GM18499 (cell line): ENCODE measurements around the gene ARMC7.

Source experiments
- ATAC-seq: cut with Tn5 transposase; IDR thresholded peaks from one replicate; pipeline ENCODE4 v1.9.1; 2021; ENCODE audit warnings: moderate number of reproducible peaks; ENCODE audit not compliant: insufficient read depth, unreplicated experiment

The ARMC7 gene

DNA sequence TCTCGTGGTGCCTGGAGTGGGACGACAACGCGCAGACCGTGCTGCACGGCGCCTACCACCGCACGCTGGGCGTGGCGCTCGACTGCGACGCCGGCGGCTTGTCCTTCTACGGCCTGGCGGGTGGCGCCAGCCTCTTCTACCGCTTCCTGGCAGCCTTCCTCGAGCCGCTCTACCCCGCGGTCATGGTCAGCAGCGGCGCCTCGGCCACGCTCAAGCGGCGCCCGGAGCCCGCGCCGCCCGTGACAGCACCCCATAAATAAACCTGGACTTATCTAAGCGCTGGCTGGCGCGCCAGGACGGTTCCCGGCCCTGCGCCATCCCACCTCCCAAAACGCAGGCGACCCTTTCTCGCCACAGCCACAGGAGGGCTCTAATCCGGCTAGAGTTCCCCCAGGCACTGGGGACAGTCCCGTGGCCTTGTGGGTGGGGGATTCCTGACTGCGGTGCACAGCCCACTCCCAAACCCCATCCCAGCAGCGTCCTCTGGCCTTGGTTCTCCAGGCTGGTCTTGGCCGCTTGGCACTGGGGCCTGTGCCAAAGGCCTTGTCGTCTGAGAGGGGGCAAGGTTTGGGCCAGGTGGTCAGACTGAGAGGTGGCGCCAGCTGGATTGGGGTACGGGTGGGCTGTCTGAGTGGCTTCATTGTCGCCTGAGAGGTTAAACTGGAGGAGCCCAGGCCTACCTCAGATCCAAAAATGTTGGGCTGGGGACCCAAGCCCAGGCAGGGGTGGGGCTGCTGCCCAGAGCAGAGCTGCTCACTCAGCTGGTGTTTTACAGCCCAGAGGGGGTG lies 32.1 kb upstream of the ARMC7 start:
- ATAC-seq, result no peak

DNA sequence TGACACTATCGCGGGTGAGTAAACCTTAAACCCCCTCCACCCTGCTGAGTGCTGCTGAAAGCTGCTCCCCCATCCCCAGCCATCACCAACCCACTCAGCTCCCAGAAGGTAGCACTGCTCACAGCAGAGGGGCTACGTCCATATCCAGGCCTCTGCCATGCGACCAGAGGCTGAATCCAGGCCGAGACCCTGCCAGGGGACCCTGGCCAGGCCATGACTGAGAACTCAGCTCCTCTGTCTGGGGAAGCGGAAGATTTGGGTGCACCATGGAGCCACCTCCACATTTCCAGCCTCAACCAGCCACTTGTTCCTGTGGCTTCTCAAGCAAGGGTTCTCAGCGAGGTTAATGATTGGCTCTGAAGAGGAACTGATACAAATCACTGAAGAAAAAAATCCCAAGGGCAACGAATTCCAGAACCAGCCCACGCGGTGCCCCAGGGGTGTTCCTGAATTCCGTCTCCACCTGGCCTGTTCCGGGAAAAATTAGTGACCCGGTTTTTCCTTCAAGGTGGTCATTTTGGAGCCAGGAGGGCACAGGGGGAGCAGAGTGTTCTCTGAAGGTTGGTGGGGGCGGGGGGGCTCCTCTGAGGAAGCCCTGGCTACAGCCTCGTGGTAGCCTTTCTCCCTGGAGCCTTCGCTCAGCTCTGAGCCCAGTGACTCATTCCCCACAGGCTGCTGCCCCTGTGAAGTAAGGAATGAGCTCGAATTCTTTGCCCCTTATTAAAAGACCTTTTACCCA lies 31.3 kb upstream of the ARMC7 start:
- no peak for ATAC-seq

DNA sequence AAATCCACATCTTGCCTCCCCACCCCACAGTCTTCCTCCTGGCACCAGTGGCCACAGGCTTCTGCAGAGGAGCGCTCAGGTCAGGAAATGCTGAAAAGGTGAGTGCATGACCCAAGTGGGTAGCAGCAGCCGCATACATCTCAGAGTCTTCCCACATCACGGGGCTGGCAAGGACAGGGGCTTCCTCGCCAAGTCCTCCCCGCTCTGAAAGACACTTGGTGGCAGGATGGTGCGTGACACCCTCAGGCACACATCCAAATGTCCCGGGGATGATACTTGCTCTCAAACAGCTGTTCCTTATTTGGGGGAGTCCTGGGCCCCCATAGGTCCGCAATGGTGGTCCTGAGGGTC lies 30.8 kb upstream of the ARMC7 start:
- ATAC-seq, result no peak

DNA sequence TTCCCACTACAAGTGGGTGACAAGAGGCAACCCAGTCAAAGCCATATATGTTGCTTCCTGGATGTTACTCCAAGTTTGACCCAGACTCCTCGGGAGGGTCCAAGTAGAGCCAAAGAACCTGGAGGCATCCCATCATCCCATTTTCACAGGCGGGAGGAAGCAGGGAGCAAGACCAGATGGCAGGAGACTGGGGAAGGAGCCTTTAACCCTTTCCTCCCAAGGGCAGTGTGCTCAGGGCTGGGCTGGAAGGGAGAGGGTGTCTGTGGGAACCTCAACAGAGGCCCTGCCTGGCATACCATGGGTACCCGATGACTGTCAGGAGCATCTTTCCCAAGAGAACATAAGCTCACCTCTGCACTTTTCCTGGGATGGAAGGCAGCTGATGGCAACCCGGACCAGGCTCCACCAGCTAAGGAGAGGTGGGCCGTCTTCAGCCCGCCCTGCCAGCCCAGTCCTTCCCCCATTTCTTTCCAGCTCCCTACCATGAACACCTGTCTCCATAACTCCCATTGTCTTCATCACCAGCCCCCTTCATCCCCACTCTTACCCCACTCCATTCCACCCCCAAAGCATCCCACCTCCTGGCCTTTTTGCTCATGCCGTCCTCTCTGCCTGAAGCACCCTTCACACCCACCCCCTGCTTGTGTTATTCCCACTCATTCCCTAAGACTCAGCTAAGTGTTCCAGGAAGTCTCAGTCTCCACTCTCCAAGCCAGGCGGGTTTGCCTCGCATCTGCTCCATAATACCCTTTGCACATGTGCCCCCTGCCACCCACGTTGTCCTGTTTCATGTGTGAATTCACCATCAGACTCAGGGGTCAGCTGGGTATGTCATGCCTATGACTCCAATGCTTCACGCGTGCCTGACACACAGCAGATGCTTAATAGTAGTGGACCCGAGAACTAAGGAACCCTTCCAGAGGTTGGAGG lies 27.9 kb upstream of the ARMC7 start:
- no peak for ATAC-seq

DNA sequence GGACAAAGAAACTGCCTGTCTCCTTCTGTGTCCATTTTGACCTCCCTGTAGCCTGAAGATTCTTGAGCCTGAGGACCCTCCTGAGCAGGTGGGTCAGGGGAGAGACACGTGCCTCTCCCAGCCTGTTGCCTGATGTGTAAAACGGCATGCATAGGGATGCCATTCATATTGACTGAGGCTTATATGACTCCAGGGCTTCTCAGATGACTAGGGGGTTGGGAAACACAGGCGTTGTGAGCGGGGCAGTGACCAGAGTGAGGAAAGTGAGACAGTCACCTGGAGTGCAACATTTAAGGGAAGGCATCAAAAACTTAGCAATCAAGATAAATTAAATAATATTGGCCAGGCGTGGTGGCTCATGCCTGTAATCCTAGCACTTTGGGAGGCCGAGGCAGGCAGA lies 27.1 kb upstream of the ARMC7 start:
- no peak for ATAC-seq

DNA sequence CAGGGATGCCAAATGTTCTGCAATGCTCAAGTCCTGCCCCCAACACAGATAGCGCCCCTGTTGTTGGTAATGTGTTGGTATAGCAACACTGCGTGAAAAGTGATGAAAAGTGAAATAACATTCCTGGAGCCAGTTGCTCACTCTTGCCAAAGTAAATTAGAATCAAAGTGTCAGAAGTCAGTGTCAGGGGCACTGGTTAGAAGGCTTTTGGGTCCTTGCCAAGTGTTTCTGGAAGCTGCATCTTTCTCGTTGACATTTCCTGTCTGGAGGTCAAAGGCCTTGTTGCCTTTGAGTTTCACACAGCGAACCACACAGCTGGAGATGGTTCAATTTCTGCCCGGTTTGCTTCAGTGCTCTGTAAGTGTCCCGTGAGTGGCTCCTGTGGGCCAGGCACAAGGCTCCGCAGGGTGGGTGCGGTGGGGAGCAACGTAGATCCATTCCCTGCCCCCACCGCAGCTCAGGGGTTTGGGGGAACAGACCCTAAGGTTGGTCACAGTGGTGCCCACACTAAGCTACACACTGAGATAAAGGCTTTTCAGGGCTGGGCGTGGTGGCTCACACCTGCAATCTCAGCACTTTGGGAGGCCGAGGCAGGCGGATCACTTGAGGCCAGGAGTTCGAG lies 25.6 kb upstream of the ARMC7 start:
- ATAC-seq, result no peak

DNA sequence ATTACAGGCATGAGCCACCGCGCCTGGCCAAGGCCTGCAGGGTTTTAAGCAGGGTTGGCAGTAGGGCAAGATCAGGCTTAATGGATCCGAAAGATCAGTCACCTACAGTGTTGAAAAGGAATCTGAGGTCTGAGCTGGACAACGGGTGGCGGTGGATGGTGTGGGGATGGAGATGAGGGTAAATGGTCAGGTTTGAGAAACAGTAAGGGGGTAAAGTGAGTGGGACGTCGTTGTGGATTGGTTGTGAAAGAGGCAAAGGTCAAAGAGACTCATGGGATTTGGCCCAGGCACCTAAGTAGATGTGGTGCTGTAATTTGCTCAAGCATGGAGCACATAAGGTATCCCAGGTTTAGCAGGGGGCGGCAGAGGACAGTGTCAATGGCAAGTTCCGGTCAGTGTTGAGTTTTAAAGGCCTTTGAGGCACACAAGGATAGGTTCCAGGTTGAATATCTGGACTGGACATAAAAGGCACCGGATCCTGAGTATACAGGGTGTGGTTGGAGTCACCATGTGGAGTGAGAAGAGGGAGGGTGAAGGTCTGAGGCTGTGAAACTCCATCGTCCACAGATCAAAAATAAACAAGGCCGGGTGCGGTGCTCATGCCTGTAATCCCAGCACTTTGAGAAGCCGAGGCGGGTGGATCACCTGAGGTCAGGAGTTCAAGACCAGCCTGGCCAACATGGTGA lies 23.1 kb upstream of the ARMC7 start:
- ATAC-seq, result no peak

DNA sequence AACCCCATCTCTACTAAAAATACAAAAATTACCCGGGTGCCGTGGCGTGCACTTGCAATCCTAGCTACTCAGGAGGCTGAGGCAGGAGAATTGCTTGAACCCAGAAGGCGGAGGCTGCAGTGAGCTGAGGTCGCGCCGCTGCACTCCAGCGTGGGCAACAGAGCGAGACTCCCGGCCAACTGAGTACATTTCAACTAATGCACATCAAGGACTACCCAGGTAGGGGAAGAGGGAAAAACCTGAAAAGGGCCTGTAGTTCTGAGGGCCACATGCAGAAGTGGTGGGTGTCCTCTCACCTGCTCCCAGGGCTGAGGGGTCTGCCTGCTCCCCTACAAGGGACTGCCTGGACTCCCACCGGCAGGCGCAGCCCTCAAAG lies 22.6 kb upstream of the ARMC7 start:
- no peak for ATAC-seq

DNA sequence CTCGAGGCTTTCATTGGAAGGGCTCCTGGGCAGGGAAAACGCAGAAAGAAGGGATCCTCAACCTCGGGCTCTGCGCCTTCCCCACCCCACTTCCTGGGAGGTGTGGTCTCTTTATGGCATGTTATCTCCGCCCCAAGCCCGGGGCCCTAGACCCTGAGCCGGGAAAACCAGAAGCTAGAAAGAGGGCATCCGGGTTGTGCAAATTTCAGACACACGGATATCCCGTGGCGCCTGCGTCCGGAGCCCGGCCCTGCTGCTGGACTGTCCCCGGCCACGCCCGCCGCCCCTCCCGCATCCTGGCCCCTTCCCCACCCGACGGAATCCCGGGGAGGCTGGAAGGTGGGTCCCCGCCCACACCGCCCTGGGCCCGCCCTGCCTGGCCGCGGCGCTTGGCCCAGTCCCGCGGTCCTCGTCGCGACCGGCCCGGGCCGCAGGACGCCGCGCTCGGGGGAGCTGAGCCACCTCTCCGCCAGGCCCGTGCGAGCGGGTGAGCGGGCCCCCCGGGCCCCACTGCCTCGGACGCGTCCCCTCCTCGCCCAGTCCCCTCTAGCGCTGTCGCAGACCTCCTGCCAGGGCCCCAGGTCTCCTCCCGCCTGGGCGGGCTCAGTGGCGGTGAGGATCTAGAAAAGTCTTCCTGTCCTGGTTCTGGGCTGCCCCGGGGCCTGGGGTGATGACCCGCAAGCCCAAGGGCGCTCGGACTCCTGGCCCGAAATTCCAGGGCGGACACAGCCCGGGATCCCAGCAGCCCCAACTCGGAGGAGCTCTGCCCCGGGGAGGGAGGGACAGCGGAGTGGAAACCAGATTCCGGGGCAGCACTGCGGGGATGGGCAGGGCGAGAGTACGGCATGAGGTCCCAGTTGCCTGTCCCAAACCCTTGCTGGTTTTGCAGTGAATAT lies 22.0 kb upstream of the ARMC7 start, which contains the start of gene SLC16A5:
Gene SLC16A5 (plus strand): TSS at position 397 of the 896 bp plus-strand sequence. CDS start 5,683 bp downstream, outside the sequence.
- ATAC-seq, result no peak

DNA sequence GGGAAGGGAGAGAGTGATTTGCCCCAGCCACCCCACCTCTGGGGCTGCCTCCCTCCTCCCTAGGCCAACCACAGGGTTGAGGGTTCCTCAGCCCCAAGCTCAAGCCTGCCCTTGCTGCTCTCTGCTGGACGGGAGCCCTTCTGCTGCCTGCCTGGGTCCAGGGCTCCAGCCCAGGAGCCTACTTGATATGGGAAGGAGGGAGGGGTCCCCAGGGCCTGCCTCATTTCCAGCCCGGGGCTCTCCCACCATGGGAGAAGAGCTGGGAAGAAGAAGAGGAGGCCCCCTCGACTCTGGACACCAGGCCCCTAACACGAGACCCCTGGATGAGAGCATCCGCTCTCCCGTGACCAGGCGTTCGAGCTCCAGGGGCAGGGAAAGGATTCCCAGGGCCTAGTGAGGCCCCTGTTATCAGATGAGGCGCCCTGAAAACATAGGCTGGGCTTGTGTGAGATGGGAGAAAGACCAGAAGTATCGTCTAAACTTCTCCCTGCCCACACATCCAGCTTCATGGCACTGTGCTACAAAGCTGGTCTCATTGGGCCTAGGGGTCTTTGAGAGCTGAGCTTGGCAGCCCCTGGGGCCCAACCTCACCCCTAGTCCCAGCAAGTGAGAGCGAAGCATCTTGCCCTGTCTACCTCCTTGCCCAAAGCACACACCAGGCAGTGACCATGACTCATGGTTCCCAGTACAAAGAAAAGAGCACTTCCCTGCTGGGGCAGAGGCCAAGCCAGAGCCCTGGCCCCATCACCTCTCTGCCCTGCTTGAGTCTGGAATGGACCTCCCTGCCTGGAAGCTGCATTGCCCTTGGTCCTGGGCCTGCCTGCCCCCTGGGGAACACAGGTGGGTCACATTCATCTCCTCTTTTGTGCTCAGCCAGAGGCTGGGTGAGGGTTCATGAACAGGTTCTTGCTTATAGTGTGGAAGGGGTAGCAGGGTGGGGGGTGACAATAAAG lies 21.0 kb upstream of the ARMC7 start:
- ATAC-seq, result no peak

DNA sequence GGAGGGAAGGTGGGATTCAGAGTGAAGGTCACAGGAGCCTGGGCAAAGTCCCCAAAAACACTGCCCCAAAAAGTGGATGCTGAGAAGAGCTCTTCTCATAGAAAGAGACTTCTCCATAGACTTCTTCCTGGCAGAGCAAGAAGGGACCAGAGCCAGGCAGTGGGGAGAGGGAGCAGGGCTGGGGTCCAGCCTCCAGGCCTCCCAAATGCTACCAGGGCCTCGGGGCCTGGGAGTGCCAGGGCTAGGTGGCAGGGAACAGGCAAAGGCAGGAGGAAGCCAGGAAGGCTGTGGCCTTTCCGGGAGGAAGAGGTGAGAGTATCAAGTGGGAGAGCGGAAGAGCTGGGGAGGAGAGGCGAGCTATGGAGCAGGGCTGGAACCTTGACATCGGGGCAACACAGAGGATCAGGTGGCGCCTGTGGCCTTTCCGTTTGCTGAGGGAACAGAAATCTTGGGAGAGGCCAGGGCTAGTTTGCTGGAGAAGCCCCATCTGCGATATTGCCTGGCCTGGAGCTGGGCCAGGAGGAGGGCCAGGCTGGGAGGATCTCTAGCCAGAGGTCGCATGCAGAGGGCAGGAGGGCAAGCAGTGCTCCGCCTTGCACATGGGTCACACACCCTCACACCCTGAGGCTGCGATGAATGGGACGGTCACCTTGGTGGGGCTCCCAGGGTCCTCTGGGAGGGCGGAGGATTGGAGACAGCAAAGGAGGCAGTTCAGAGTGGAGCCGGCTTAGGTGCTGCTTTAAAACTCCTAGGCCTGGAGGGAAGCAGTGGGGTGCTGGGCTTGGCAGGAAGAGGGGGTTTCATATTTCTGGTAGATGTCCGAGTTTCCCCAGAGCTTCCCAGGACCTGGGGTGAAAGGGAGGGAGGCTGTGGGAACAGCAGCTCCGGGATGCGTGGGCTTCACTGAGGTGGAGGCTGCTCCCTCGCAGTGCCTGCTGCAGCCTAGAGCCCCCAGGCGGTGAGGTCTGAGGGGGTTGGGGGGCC lies 18.6 kb upstream of the ARMC7 start:
- no peak for ATAC-seq

DNA sequence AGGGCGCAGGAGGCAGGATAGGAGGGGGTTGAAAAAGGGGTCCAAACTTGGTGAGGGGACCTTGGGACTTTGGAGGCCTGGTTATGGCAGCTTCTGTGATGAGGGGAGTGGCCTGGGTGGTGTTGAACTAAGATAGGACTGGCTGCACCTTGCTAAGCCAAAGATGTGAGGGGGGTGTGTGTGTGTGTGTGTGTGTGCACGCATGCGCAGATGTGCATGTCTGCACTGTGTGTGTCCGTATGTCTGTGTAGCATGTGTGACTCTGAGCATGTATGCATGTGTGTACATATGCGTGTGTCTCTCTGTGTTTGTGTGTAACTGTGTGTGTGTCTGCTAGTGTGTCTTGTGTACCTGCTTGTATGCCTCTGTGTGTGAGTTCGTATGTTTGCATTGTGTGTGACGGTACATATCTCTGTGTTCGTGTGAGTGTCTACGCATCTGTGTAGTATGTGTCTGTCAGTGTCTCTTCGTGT lies 17.9 kb upstream of the ARMC7 start:
- no peak for ATAC-seq

DNA sequence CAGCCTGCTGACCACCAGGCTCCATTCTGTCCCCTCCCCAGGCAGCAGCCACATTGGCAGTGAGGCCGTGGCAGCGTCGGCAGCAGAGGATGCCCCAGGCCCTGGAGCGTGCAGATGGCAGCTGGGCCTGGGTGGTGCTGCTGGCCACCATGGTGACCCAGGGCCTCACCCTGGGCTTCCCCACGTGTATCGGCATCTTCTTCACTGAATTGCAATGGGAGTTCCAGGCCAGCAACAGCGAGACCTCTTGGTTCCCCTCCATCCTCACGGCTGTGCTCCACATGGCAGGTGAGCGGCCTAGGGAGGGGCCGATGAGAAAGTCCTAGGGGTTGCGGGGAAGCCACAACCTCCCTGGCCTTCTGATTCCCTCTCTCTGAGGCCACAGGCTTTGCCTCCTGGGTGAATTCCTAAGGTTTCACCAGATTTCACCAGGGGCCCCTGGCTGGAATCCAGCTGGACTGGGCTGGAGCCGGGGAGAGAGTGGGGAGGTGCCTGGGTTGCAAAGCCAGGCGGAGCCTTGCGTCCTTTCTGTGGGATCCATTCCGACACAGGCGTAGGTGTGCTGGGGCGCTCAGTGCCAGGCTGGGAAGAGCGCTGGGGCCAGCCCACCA lies 16.1 kb upstream of the ARMC7 start:
- ATAC-seq, result no peak

DNA sequence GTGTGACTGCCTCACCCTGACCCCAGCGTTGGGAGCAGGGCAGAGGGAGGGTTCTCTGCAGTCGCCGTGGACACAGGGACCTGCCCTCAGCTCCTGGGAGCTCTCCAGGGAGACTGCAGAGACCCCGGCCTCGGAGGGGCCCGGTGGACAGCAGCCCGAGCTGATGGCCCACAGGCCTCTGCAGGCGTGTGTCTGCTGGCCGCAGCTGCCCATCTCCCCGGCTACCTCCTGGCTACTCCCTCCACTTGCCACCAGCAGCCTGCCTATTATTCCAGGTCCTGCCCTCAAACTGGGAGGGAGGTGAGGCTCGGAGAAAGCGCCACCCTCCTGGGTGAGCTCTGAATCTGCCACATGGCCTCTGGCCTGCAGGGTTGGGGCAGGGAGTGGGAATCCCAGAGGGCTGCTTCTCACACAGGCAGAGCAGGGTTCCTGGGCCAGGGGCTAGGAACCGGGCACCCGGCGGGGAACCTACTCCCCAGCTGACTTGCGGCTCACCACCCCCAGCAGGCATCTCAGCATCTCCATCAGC lies 14.8 kb upstream of the ARMC7 start:
- ATAC-seq, result no peak

DNA sequence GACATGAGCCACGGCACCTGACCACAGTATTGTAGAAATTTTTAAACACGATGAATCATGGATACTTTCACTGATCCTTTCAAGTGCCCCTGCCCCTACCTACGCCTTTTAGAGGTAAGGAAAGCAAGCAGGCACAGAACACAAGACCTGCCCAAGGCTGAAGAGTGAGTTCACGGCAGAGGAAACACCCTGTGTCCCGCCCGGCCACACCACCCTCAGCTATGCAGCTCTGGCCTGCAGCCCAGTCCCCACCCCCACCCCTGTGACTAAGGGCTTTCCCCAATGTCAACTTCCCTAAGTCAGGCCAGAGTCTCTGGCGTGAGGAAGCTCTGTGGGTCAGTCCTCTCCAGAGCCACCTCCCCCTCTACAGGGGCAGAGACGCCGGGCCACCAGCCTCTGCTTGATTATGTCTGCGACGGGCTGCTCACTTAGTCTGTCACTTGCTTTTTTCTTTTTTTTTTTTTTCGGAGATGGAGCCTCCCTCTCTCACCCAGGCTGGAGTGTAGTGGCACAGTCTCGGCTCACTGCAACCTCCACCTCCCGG lies 13.6 kb upstream of the ARMC7 start:
- ATAC-seq, result no peak

DNA sequence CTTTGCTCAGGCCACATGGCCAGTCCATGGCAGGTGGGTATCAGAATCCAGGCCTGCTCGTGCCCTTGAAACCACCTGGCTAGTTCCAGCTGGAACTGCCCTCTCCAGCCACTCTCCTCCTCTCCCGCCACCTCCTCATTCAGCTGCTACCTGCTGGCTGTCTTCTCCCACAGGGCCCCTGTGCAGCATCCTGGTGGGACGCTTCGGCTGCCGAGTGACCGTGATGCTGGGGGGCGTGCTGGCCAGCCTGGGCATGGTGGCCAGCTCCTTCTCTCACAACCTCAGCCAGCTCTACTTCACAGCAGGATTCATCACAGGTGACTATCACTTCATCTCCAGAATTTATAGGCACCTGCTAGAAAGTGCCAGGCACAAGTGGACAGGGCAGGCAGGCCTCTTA lies 11.9 kb upstream of the ARMC7 start:
- no peak for ATAC-seq
